ENCODE results near the gene FOXR1. TPM values are rescaled to one million over a fixed set of nuclear protein-coding genes. Genes with fewer than 3 reads are reported as not detected.

The FOXR1 gene
- total RNA-seq, 2 experiments from 2014 or later = not detected

- POLR2A ChIA-PET = interaction anchor here (0.6 to 8.6 kb wide), 23 partner anchors 8 to 396 kb away, joined by 3 to 106 read pairs (median 4); partner anchors contain the start of genes BCL9L, C2CD2L, CENATAC and DPAGT1
- peak within 1 kb of the TSS; percentile 99 for H3K4me3 Mint-ChIP-seq
- DNase-seq (peak; percentile 97), ATAC-seq (peak; percentile 91)
- peaks cover 53% of the 10 kb centered on the region for H3K4me1 Mint-ChIP-seq (ENCODE audit: low read depth)
- no peaks in the 10 kb centered on the region for H3K27me3 Mint-ChIP-seq
- TF ChIP-seq, protein P1, sequence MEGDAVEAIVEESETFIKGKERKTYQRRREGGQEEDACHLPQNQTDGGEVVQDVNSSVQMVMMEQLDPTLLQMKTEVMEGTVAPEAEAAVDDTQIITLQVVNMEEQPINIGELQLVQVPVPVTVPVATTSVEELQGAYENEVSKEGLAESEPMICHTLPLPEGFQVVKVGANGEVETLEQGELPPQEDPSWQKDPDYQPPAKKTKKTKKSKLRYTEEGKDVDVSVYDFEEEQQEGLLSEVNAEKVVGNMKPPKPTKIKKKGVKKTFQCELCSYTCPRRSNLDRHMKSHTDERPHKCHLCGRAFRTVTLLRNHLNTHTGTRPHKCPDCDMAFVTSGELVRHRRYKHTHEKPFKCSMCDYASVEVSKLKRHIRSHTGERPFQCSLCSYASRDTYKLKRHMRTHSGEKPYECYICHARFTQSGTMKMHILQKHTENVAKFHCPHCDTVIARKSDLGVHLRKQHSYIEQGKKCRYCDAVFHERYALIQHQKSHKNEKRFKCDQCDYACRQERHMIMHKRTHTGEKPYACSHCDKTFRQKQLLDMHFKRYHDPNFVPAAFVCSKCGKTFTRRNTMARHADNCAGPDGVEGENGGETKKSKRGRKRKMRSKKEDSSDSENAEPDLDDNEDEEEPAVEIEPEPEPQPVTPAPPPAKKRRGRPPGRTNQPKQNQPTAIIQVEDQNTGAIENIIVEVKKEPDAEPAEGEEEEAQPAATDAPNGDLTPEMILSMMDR (IDR thresholded peaks at IDR 0.05) = no peak
- CTCF ChIA-PET = interaction anchor here (1.2 to 5.0 kb wide), 5 partner anchors 12 to 328 kb away, joined by 3 to 20 read pairs (median 5); partner anchors contain the start of gene SLC37A4
- peaks cover 1% of the 10 kb centered on the region for H3K9me3 Mint-ChIP-seq
- peak within 1 kb of the TSS; percentile 99 for H3K27ac Mint-ChIP-seq
- intact Hi-C loops (cut with micrococcal nuclease) = no loop called here
- peaks cover 76% of the 10 kb centered on the region for H3K36me3 Mint-ChIP-seq (ENCODE audit: low read depth)
Observed at GRCh38 chr11:119018074-119018938, 46.7 kb downstream of the FOXR1 start, which contains the start of the genes RPS25 and TRAPPC4. Gene RPS25 (minus strand): TSS chr11:119018343. CDS start chr11:119018284, 59 bp downstream. Gene TRAPPC4 (plus strand): TSS chr11:119018766. CDS start chr11:119018796, 30 bp downstream.

DNA sequence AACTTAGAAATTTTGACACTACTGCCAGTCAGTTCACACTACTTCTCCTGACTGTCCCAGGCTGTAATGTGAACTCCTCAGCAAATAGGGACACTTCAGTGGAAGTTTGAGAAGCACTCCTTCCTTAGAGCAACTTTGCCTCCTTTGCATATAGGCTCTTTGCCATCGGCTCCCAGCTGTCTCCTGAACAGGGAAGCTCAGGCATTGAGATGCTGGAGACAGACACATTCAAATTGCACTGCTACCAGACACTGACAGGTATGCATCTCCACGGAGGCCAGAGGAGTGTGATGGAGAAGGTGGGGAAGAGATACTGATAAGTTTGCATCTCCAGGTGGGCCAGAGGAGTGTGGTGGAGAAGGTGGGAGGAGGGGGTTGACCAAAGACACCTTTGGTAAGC lies 48.4 kb downstream of the FOXR1 start:
- Mint-ChIP-seq H3K27me3 (no peaks in the 10 kb centered on the region), H3K4me1 (ENCODE audit: low read depth) (peaks cover 57% of the 10 kb centered on the region)

DNA sequence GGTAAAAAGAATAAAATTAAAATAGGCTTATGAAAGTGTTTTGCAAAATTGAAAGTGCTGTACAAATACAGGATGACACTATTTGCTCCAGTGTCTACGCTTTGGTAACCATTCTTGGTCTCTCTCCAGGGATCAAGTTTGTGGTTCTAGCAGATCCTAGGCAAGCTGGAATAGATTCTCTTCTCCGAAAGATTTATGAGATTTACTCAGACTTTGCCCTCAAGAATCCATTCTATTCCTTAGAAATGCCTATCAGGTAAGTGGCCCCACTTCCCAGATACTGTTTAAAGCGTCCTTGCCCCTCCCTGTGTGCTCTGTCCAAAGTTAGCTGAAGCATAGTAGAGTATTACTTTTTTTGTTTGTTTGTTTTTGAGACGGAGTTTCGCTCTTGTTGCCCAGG lies 50.1 kb downstream of the FOXR1 start:
- POLR2A ChIA-PET = interaction anchor here (1.7 kb wide), 1 partner anchor 24 kb away, joined by 5 read pairs; the partner anchor contains the start of gene CENATAC
- H3K4me1 Mint-ChIP-seq (ENCODE audit: low read depth) = peaks cover 48% of the 10 kb centered on the region

More for the DNA sequence above, 48.4 kb downstream of the FOXR1 start:
- ATAC-seq (no peak), DNase-seq (no peak)
- TF ChIP-seq, protein P1 (IDR thresholded peaks at IDR 0.05) = no peak
- CTCF ChIA-PET = interaction anchor here (1.3 to 1.7 kb wide), 3 partner anchors 10 to 16 kb away, joined by 3 to 6 read pairs (median 5); partner anchors contain the start of gene SLC37A4
- Mint-ChIP-seq H3K9me3 (no peaks in the 10 kb centered on the region), H3K36me3 (ENCODE audit: low read depth) (peaks cover 73% of the 10 kb centered on the region), H3K4me3 (peak overlapping the region; percentile 99), H3K27ac (peak overlapping the region; percentile 99)
- POLR2A ChIA-PET = interaction anchor here (0.7 to 8.6 kb wide), 12 partner anchors 8 to 248 kb away, joined by 3 to 106 read pairs (median 8); partner anchors contain the start of genes C2CD2L, CENATAC, HYOU1 and SLC37A4
- intact Hi-C loops (cut with micrococcal nuclease) = no loop called here

DNA sequence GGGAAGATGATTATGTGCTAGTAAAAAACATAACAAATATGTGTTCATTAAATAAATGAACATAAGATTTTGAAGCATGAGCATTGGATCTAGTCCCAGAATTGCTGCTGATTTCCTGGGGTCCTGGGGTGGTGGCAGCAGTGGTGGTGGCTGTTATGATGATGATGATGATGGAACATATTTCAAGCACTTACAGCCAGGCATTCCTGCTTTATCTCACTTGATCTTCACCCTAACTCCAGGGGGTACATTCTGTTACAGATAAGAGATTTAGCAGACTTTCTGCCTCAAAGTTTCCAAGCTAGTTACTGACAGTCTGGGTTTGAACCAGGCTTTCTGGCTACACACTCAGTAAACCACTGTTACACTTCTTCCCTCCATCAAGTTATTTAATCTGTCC lies 52.2 kb downstream of the FOXR1 start:
- no peaks in the 10 kb centered on the region for H3K27me3 Mint-ChIP-seq
- no peaks in the 10 kb centered on the region for H3K9me3 Mint-ChIP-seq
- peaks cover 58% of the 10 kb centered on the region for H3K36me3 Mint-ChIP-seq (ENCODE audit: low read depth)
- TF ChIP-seq, protein P1 (IDR thresholded peaks at IDR 0.05) = no peak
- DNase-seq = no peak
- H3K4me3 Mint-ChIP-seq = no peak overlapping the region
- H3K27ac Mint-ChIP-seq = peak overlapping the region; percentile 52
- POLR2A ChIA-PET = interaction anchor here (2.3 to 8.4 kb wide), 2 partner anchors 7 to 24 kb away, joined by 10 to 98 read pairs; partner anchors contain the start of genes RPS25 and TRAPPC4
- CTCF ChIA-PET = interaction anchor here (3.3 kb wide), 1 partner anchor 32 kb away, joined by 8 read pairs; no protein-coding TSS in a partner anchor
- no peak for ATAC-seq
- intact Hi-C loops (cut with micrococcal nuclease) = no loop called here
- peaks cover 50% of the 10 kb centered on the region for H3K4me1 Mint-ChIP-seq (ENCODE audit: low read depth)

More for the DNA sequence above, 50.1 kb downstream of the FOXR1 start:
- intact Hi-C loops (cut with micrococcal nuclease) = no loop called here
- Mint-ChIP-seq H3K36me3 (ENCODE audit: low read depth) (peaks cover 63% of the 10 kb centered on the region), H3K4me3 (peak overlapping the region; percentile 12), H3K27me3 (no peaks in the 10 kb centered on the region), H3K9me3 (no peaks in the 10 kb centered on the region), H3K27ac (peak overlapping the region; percentile 39)
- CTCF ChIA-PET = interaction anchor here (1.7 kb wide), 1 partner anchor 32 kb away, joined by 3 read pairs; no protein-coding TSS in a partner anchor
- DNase-seq (no peak), ATAC-seq (no peak)
- TF ChIP-seq, protein P1 (IDR thresholded peaks at IDR 0.05) = no peak

All from activated CD8-positive, alpha-beta T cell treated with anti-CD3 and anti-CD28 coated beads for 36 hours (primary cell).